Glomerular endothelial cell (primary cell): ENCODE data around the gene SIRPB2. TPM values are rescaled to one million over a fixed set of nuclear protein-coding genes. Genes with fewer than 3 reads are reported as not detected.

Experiments
- DNase-seq: peaks from one replicate; pipeline ENCODE4 v3.0.0-alpha.2; 2011; ENCODE audit warnings: low read depth, low spot score; ENCODE audit errors: extremely low read depth
- total RNA-seq: library from RNA; depleted of rRNA; stranded (reverse); fragments of >200 nt; gene quantifications from 2 replicates; pipeline ENCODE4 v1.2.3, GENCODE V29; 2015

SIRPB2 gene
- total RNA-seq, 1 donor from 2014 or later, result 15.8 TPM

DNA sequence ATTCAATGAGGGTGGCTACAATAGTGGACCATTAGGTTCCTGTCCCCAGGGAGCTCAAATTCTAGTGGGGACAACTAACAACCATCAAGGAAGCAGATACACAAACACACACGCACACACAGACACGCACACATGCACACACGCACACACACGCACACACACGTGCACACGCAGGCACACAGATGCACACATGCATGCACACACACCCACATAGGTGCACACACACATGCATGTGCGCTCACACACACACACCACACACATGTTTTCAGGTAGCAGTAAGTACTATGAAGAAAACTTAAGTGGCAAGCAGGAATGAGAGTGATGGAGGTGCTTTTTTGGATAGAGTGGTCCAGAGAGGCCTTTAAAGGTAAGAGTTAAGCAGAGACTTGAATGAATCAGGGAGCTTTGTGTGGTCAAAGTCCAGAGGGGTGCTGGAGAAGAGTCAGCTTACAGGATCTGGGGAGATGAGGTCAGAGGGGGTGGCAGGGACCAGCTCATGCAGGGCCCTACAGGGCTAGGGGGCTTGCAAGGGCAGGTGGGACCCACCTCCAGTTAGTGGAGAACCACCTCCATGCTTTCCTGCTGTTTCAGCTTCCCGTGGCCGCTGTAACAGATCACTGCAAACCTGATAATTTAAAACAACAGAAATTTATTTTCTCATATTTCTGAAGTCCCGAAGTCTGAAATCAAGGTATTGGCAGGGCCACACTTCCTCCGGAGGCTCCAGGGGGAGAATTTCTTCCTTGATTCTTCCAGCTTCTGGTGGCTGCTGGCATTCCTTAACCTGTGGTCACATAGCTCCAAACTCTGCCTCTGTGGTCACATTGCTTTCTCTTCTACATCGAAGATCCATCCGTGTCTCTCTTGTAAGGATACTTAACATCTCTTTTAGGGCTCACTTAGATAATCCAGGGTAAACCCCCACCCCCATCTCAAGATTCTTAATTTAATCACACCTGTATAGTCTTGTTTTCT, 17.7 kb downstream of the SIRPB2 start:
- DNase-seq, result no peak

DNA sequence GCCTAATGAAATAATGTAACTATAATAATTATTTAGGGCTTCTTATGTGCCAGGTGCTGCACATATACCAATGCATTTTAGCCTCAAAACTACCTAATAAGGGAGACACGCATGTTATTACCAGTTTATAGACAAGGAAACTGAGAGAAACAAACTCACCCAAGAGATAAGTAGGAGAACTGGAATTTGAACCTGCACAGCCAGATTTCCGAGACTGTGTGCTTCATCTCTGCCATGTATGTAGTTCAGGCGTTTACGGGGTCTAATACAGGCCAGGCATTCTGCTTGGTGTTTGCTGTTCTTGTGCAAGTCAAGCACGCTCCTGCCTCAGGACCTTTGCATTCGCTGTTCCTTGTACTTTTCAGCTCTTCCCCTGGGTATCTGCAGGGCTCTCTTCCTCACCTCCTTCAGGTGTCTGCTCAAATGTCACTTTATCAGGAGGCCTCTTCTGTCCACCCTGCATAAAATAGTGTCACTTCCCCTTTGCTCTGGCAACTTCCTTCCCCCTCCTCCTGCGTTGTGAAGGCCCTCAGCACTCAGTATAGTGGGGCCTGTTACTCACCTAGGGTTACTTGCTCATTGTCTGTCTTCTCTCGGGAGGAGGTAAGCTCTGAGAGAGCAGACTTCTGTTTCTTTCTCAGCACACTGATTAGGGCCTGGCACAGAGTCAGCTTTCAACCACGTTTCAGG, 18.5 kb downstream of the SIRPB2 start:
- no peak for DNase-seq

DNA sequence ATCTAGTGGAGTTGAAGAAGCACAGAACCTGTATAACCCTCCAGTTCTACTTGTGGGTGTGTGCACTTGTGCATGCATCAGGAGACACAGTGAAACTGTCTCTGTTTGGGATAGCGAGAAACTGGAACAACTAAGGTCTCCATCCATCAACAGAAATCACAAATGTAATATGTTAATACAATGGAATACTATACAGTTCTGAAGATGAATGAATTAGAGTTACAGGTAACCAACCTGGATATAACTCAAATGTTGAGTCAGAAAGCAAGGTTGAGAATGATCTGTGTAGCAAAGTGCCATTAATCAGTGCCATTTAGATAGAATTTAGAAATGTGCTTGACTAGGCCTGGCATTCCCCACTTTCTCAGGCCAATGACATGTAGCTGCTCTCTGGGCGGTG, 20.0 kb downstream of the SIRPB2 start:
- DNase-seq, result no peak

DNA sequence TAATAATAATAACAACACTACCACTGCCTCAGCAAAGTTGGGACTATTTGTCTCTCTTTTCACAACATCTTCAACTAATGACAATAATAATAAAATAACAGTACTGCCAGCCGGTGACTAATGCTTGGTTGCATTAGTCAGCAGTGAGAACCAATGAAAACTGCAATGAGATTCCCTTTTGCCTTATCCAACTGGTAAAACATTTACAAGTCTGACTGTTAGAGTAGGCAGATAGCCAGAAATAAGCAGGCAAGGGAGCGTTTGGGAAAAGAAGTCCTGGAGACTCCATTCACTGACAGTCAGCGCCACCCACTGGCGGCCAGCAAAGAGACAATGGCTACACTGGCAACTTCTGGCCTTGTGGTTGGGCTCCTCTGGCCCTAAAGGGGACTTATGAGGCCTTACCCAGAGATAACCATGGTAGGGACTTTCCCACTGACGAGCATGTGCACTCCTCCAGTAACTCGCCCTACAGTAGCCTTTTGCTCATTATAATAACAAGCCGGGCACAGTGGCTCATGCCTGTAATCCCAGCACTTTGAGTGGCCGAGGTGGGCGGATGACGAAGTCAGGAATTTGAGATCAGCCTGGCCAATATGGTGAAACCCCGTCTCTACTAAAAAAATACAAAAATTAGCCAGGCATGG, 21.2 kb downstream of the SIRPB2 start:
- peak; percentile 87 for DNase-seq

DNA sequence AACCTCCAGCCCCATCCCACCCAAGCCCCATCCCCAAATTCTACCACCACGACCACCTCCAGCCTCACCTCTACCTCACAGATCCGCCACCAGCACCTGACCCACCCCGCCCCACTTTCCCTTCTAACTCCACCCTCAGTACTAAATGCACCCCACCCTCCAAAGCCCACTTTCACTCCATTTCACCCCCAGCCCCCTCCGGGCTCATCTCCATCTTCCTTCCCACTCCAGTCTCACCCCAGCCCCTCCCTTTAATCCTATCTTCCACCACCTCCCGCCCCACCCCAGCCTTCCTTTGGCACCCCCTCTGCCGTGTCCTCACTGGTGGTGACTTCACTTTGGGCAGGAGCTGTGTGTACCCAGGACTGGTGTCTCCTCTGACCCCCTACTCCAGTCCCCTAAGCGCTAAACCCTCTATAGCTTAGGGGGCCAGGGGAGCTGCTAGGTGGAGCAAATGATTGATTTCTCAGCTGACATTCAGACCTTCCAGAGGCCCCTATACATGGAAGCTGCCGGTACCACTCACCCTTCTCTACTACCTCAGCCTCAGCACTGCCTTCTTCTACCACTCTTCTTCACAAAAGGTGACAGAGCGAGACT, 21.8 kb downstream of the SIRPB2 start:
- no peak for DNase-seq

DNA sequence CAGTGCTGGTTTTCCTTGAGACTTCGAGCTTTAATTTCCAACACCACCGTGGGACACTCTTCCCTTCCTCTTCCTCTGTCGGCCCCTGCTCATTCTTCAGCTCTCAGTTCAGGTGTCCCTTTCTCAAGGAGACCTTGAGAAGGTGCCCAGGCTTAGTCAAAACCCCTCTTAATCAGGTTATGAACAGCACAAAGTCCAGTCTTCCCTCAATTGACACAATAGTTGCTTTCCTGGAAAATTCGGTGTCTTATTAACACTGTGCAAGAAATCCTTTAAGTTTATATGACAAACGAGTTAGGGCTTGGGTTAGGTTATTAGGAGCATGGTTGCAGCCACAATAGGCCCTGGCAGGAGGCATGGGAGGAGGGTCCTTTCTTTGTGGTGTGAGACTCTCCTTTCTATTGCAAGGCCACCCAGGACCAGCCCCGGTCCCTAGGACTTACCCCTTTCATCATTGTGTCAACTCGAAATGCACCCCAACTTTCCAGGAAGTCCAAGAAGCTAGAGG, 23.0 kb downstream of the SIRPB2 start:
- no peak for DNase-seq

DNA sequence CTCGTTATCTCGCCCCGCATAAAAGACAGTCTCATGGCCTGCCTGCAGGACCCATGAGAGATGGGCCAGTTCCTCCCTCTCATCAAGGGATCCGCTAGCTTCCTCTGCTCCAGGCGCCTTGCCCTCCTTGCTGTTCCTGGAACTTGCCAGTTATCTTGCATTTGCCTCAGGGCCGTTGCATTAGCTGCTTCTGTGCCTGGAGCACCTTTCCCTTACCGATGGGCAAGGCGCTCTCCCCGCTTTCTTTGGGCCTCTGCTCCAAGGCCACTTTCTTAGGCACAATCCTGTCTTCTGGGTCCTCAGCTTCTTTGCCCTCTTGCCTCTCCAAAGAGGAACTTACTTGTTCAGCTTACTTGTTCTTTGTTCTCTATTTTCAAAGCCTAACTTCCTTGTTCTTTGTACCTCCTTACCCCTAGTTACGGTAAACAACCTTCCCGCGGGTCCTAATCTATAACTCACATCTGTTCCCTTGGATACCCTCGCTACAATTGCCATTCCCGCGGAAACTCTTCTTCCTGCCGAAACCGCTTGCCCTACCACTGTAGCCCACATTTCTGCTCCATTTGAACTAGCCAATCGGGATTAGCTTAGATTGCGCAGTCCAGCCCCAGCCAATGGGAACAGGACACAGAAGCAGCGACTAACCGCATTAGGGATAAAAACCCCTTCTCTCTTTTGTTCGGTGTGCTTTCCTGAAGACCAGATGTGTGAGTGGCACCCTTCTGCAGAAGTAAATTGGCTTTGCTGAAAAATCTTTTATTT, 23.7 kb downstream of the SIRPB2 start:
- DNase-seq, result no peak

DNA sequence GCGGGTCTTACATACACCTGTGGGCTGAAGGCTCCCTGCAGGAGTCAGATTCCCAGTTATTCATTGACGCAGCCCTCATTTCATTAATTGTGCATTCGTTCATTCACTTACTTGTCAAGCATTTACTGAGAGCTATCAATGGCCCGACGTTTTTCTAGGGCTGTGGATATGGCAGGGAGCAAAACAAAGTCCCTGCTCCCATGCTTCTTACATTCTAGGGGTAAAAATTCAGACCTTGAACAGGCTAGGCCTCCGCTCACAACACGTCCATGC, 24.2 kb downstream of the SIRPB2 start:
- DNase-seq, result no peak

DNA sequence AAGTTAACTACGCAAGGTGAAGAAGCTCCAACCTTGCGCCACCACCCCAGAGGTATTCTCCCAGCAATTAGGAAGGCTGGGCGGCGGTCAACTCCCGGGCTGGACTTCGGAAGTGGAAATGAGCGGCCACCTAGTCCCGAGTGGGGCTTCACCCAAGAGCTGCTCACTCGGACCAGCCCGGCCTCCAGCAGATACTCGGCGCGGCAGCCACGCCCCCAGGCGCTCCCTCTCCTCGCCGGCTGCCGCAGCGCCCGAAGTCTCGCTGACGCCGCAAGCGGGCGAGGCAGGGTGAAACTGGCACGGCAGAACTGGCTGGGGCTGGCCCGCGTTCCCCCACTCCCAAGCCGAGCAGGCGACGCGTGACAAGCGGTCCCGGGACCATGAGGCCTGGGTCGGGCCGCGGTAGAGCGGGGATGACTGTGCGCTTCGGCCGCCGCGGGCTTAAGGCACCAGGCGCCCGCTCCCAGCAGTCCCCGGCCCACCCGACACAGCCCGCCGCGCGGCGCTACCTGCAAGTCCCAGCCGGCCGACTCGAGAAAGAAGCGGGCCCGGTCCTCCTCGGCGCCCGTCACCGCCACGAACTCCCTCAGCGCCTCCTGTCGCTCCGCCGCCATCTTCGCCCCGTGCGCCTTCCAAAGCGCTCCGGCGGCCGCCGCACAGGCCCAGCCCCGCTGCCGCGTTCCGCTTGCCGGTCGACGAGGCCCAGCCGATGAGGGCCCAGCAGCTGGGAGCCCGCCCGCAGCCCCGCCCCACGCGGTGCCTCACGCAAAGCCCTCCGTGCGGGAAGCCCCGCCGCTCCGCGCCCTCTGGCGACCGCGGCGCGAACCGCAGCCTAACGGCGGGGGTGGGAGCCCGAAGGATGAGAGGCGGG, 24.8 kb downstream of the SIRPB2 start, which contains the start of gene NSFL1C:
Gene NSFL1C (minus strand): TSS at position 639 of the 871 bp plus-strand sequence. CDS start 25 bp downstream, at position 614.
- DNase-seq, result peak; percentile 20

DNA sequence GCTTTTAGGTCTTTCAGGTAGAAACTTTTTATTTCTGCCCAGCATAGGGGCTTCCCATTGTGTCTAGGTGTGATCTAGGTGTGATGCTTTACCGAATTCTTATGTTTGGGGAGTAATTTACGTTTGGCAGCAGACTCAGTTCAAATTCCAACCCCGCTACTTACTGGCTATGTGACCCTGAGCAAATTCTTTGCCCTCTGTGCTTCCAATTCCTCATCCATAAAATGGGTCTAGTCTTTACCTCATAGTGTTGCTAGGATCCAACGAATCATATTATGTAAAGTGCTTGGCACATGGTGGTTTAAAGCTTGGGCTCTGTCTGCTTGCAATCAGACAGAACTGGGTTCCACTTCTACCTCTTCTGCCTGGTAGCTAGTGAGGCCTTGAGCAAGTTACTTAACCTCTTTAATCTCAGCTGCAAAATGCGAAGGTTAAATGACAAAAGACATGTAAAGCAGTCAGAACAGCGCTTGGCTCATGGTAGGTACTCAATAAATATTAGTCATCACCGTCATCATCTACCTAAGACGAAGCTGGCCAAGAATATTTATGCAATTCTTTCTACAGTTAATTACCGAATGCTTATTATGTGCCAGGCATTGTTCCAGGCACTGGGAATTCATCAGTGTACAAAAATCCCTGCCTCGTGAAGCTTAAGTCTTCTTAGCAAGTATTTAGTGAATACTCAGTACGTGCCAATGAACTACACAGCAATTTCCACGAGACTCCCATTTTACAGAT, 25.6 kb downstream of the SIRPB2 start:
- no peak for DNase-seq

DNA sequence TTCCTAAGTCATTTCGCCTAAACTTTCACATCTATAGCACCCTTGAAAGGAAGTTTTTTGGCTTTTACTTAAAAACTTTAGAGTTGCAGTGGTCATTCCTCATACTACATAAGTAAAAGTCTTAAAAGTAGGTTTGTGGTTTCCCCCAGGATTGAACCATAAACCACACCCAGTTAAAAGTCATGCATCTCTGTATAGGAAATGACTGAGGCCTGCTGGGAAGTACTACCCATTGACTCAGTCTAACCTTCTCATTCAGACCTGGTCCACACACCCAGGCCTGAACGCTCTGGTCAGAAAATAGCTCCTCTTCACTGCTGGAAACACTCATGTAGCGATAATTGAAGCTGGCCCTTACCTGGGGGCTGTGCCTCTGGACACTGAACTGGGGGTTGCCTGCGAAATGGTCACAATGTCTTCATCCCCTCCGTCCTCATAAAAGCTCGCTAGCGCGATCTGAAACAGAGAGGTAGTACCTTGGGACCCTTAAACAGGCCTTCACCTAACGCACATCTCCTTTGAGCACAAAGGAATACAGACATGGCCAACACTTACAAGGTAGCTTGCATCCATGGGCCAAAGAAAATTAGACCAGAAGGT, 27.1 kb downstream of the SIRPB2 start:
- DNase-seq, result no peak

DNA sequence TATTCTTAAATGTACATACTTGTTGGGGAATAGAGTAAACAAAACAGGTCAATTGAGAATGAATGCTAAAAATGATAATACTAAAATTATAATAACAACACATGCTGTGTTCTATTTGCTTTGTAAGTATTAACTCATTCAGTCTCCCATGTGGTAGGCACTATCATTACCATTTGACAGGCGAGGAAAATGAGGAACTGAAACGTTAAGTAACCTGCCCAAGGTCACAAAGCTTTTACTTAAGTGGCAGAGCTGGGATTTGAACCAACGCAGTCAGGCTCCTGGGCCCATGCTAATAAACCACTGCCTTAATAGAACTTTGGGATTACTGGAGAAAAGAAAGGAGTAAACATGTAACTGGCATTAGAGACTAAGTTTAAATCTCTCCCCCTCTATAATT, 28.4 kb downstream of the SIRPB2 start:
- DNase-seq, result no peak

DNA sequence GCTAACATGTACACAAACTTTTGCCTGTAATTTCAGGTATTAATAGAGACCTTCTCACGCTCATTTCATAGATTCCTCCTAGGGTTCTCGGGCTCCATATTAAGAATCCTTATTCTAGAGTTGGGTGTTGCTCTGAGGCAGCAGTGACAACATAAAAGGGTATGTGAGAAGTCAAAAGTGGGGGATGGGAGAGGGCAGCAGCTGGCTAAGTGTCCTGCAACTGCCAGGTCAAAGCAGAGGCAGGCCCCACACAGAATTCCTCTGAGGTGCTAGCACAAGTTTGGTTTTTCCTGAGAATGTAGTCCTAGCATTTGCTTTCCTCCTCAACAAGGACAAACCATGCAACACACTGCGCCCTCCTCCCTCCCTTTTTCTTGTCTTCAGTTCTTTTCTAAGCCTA, 29.2 kb downstream of the SIRPB2 start:
- no peak for DNase-seq

DNA sequence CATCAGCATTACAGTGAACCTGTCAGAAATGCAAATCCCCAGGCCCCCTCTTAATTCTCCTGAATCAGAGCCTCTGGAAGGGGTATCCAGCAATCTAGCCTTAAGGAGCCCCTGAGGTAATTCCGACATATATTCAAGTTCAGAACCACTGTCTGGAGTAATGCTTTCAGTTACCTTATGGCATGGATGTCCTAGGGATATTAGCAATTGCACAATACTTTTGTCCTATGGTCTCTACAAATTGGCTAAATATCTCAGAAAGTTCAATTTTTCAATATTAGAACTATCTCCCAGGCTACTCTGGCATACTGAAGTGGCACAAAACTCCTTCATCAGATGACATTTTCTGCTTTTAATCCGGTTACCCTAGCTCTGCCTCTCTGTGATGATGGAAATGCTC, 30.9 kb downstream of the SIRPB2 start:
- no peak for DNase-seq

DNA sequence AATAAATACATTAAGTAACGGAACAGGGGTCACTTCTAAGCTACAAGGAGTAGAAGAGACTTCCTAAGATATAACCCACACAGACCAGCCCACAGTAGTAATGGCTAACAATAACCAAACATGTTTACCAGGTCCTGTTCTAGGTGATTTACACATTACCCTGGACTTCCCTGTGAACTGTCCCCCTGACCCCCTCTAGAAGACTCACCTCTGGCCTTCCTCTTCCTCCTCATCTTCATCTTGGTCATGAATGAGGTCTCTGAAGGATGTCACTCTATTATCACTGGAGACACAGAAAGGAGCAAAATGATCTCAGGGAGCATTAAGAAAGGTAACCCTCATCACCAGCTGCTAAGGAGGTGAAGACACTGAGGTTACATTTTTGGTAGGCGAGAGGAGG, 33.2 kb downstream of the SIRPB2 start:
- DNase-seq, result no peak

DNA sequence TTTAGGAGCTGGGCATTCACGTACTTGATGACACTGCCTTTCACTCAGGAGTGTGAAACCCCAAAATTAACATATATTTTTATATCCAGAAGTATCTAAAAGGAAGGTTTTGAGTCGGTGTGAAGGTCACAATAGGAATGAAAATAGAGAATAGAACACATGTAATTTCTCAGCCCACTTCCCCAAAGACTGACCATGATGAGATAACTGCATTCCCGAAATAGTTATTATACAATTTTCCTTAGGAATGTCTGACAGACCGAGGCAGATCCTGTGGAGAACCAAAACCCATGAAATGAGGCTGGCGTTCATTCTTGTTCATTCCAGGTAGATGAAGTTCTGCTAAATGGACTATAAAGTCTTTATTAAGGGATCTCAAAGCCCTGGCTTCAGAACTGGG, 34.9 kb downstream of the SIRPB2 start:
- no peak for DNase-seq

DNA sequence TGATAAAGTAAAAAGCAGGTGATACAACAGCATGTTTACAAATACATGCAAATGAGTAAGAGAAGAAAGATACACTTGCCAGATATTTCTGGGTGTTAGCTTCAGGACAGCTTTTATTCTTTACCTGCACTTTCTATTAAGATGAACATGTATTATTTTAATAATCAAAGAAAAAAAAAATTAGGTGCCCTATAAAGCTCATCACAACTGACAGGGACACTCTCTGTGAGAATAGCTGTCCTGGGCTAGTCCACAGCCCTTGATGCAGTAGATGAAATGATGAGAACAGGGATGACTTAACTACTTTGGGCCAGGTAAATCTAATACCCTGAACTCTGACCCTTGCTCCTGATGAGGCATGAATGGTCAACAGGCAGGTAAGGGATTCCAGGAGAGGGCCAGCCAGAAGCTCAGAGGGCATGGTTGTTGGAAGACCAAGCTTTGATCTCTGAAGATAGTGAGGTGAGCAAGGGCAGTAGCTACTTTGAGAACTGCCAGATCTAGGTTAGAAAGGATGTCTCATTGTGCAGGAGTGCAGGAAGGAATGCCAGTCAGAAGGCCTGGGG, 40.2 kb downstream of the SIRPB2 start:
- DNase-seq, result no peak

DNA sequence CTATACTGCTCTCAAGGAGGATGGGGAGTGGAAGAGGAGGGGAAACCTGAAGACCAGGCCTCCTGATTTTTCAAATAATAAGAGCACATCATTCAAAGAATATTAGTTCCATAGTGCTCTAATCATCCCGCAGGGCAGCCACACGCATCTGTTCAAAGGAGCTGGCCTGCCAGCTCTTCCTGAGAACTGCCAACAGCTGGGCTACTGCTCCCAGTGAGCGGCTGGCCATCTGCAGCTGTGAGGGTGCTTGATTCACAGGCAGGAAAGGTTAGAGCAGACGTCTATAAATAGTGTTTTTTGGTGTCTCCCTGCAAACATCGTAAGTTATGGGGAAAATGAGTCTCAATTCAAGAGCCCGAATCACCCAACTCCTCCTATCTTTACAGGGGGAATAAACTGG, 41.9 kb downstream of the SIRPB2 start:
- no peak for DNase-seq
